ENCODE measurements around the gene PRRC2A. TPM values are rescaled to one million over a fixed set of nuclear protein-coding genes. Genes with fewer than 3 reads are reported as not detected.

The PRRC2A gene
- total RNA-seq, 4 donors from 2014 or later: 67.1 to 133 (median 126) TPM

- H3K4me1 ChIP-seq: no peaks in the 10 kb centered on the region
- DNase-seq: no peak
- no peak overlapping the region for H3K27ac ChIP-seq
- H3K4me3 ChIP-seq: no peak overlapping the region
- H3K27me3 ChIP-seq: no peaks in the 10 kb centered on the region
- no peak for TF ChIP-seq POLR2A (IDR thresholded peaks at IDR 0.05)
- TF ChIP-seq, protein P1, sequence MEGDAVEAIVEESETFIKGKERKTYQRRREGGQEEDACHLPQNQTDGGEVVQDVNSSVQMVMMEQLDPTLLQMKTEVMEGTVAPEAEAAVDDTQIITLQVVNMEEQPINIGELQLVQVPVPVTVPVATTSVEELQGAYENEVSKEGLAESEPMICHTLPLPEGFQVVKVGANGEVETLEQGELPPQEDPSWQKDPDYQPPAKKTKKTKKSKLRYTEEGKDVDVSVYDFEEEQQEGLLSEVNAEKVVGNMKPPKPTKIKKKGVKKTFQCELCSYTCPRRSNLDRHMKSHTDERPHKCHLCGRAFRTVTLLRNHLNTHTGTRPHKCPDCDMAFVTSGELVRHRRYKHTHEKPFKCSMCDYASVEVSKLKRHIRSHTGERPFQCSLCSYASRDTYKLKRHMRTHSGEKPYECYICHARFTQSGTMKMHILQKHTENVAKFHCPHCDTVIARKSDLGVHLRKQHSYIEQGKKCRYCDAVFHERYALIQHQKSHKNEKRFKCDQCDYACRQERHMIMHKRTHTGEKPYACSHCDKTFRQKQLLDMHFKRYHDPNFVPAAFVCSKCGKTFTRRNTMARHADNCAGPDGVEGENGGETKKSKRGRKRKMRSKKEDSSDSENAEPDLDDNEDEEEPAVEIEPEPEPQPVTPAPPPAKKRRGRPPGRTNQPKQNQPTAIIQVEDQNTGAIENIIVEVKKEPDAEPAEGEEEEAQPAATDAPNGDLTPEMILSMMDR (IDR thresholded peaks at IDR 0.05): no peak
- no peaks in the 10 kb centered on the region for H3K36me3 ChIP-seq
- H3K9me3 ChIP-seq: no peaks in the 10 kb centered on the region
These were observed 13.2 kb upstream of the PRRC2A start for GRCh38 chr6:31607317-31607716.

DNA sequence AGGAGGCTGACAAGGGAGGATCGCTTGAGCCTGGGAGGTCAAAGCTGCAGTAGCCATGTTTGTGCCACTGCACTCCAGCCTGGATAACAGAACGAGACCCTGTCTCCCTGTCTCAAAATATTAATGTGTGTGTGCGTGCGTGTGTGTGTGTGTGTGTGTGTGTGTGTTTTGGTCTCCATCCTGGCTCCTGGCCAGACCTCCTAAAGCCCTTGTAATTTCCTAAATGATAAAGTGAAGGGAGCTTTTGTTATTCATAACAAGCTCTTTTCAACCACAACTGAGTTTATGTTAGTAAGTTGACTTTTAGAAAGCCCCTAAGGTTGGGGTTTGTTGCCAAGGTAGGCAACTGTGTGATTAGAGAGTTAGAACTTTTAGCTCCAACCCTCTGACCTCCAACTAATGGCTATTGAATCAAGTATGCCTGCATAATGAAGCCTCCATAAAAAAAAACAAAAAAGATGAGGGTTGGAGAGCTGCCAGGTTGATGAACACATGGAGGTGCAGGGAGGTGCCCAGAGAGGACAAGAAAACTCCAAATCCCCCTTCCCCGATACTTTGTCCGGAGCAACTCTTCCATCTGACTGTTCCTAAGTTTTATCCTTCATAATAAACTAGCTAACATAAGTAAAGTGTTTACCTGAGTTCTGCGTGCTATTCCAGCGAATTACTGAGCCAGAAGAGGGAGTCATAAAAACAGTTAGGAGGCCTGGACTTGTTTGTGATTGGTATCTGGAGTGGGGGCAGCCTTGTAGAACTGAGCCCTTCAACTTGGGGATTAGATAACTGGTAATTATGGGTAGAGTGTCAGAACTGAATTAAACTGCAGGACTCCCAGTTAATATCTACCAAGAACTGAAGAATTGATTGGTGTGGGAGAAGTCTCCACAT, 10.8 kb upstream of the PRRC2A start:
- no peak overlapping the region for H3K27ac ChIP-seq
- no peaks in the 10 kb centered on the region for H3K9me3 ChIP-seq
- DNase-seq: no peak
- no peaks in the 10 kb centered on the region for H3K27me3 ChIP-seq
- TF ChIP-seq, protein P1 (IDR thresholded peaks at IDR 0.05): no peak
- no peak for TF ChIP-seq POLR2A (IDR thresholded peaks at IDR 0.05)
- H3K4me1 ChIP-seq: peaks cover 0 to 8% (median 0%) of the 10 kb centered on the region in 4 donors
- H3K36me3 ChIP-seq: no peaks in the 10 kb centered on the region
- H3K4me3 ChIP-seq: no peak overlapping the region

GRCh38 chr6:31610968-31611367, 9.5 kb upstream of the PRRC2A start:
- no peak for DNase-seq
- Histone ChIP-seq H3K36me3 (no peaks in the 10 kb centered on the region), H3K27ac (no peak overlapping the region)

GRCh38 chr6:31614075-31614619, 6.4 kb upstream of the PRRC2A start:
- Histone ChIP-seq H3K4me3 (no peak overlapping the region), H3K9me3 (no peaks in the 10 kb centered on the region), H3K27me3 (no peaks in the 10 kb centered on the region), H3K4me1 (peaks cover 0 to 14% (median 8%) of the 10 kb centered on the region in 4 donors), H3K27ac (peak overlapping the region; percentile 17 to 70 (median 46)), H3K36me3 (no peaks in the 10 kb centered on the region)
- TF ChIP-seq POLR2A (IDR thresholded peaks at IDR 0.05): no peak
- TF ChIP-seq, protein P1 (IDR thresholded peaks at IDR 0.05): no peak
- no peak for DNase-seq

More at GRCh38 chr6:31610968-31611367, 9.5 kb upstream of the PRRC2A start:
- no peaks in the 10 kb centered on the region for H3K9me3 ChIP-seq
- no peak overlapping the region for H3K4me3 ChIP-seq
- no peaks in the 10 kb centered on the region for H3K27me3 ChIP-seq
- TF ChIP-seq POLR2A (IDR thresholded peaks at IDR 0.05): no peak
- TF ChIP-seq, protein P1 (IDR thresholded peaks at IDR 0.05): no peak
- peaks cover 0 to 14% (median 7%) of the 10 kb centered on the region in 4 donors for H3K4me1 ChIP-seq

GRCh38 chr6:31614684-31615578, 5.6 kb upstream of the PRRC2A start, which contains the start of gene AIF1:
AIF1 (plus strand) TSS chr6:31615234; CDS start chr6:31615330, 96 bp downstream.
- peaks cover 0 to 14% (median 8%) of the 10 kb centered on the region in 4 donors for H3K4me1 ChIP-seq
- TF ChIP-seq, protein P1 (IDR thresholded peaks at IDR 0.05): no peak
- TF ChIP-seq POLR2A (IDR thresholded peaks at IDR 0.05): no peak
- peak within 1 kb of the TSS; percentile 17 to 70 (median 46) for H3K27ac ChIP-seq
- H3K27me3 ChIP-seq: no peaks in the 10 kb centered on the region
- H3K9me3 ChIP-seq: no peaks in the 10 kb centered on the region
- DNase-seq: no peak
- H3K4me3 ChIP-seq: peak within 1 kb of the TSS in 2 of 4 donors; percentile 7 to 15
- H3K36me3 ChIP-seq: no peaks in the 10 kb centered on the region
